ENCODE data around the gene LRRC8C. TPM values are rescaled to one million over a fixed set of nuclear protein-coding genes. Genes with fewer than 3 reads are reported as not detected.

Gene LRRC8C
- total and polyA plus RNA-seq, 2 experiments from 2014 or later = 0.89 to 3.9 TPM

DNA sequence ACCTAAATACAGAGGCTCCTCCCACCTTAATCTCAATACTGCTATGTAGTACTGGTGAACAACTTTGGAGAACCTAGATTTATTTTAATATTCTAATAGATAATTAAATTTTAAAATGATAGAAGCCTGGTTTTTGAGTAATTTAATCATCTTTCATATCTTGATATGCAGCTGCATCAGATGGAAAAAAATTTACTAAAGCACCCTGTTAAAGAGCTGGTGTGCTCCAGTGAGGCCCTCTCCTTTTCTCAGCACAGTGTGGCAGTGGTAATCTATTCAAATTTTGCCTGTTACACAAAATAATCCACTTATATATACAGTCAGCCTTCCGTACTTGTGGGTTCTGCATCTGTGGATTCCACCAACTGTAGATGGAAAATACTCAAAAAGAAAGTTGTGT is 82.8 kb downstream of the LRRC8C start:
- Mint-ChIP-seq H3K36me3 (ENCODE audit: low read depth) (no peaks in the 10 kb centered on the region), H3K9me3 (no peaks in the 10 kb centered on the region), H3K27ac (no peak overlapping the region), H3K4me3 (no peak overlapping the region), H3K4me1 (peaks cover 3% of the 10 kb centered on the region; the same call in 2 of the 3 replicates), H3K27me3 (ENCODE audit: insufficient read depth, low read depth, poor library complexity) (no peaks in the 10 kb centered on the region)
- Histone ChIP-seq H3K9me2 (ENCODE audit: insufficient read depth) (no peaks in the 10 kb centered on the region), H3K79me2 (replicated peaks; ENCODE audit: insufficient read depth) (no peaks in the 10 kb centered on the region), H3K27me3 (ENCODE audit: insufficient read depth) (no peaks in the 10 kb centered on the region), H3K27ac (ENCODE audit: low read depth) (no peak overlapping the region), H2AFZ (no peak overlapping the region), H3F3A (replicated peaks; ENCODE audit: low read depth) (no peaks in the 10 kb centered on the region), H3K4me1 (ENCODE audit: insufficient read depth) (no peaks in the 10 kb centered on the region), H3K36me3 (ENCODE audit: insufficient read depth) (no peaks in the 10 kb centered on the region), H4K20me1 (replicated peaks; ENCODE audit: insufficient read depth) (no peaks in the 10 kb centered on the region), H3K4me2 (no peak overlapping the region), H3K4me3 (no peak overlapping the region)
- no peak for TF ChIP-seq CTCF (conservative IDR thresholded peaks at IDR 0.05; ENCODE audit: low read depth in 2 of 2)
- no peak for TF ChIP-seq POLR2AphosphoS5 (IDR thresholded peaks at IDR 0.05; ENCODE audit: low read depth)
- TF ChIP-seq REST (IDR thresholded peaks at IDR 0.05; ENCODE audit: unreplicated experiment) = no peak
- DNase-seq (ENCODE audit: low spot score) (no peak), ATAC-seq (no peak)

GRCh38 chr1:89719502-89720306 is 86.8 kb downstream of the LRRC8C start:
- no peak for DNase-seq (ENCODE audit: low spot score)
- Mint-ChIP-seq H3K4me3 (no peak overlapping the region), H3K27me3 (ENCODE audit: insufficient read depth, low read depth, poor library complexity) (no peaks in the 10 kb centered on the region), H3K9me3 (no peaks in the 10 kb centered on the region), H3K4me1 (peaks cover 3% of the 10 kb centered on the region; the same call in 2 of the 3 replicates), H3K27ac (no peak overlapping the region), H3K36me3 (ENCODE audit: low read depth) (no peaks in the 10 kb centered on the region)
- Histone ChIP-seq H2AFZ (no peak overlapping the region), H3K27me3 (ENCODE audit: insufficient read depth) (no peaks in the 10 kb centered on the region), H3K27ac (ENCODE audit: low read depth) (no peak overlapping the region), H4K20me1 (replicated peaks; ENCODE audit: insufficient read depth) (no peaks in the 10 kb centered on the region), H3K36me3 (ENCODE audit: insufficient read depth) (no peaks in the 10 kb centered on the region), H3K4me3 (no peak overlapping the region), H3K79me2 (replicated peaks; ENCODE audit: insufficient read depth) (no peaks in the 10 kb centered on the region), H3K4me2 (no peak overlapping the region), H3K4me1 (ENCODE audit: insufficient read depth) (no peaks in the 10 kb centered on the region), H3K9me2 (ENCODE audit: insufficient read depth) (no peaks in the 10 kb centered on the region), H3F3A (replicated peaks; ENCODE audit: low read depth) (no peaks in the 10 kb centered on the region)
- no peak; the same call in 2 of the 3 replicates for ATAC-seq
- TF ChIP-seq STAT1 (IDR thresholded peaks at IDR 0.05; ENCODE audit: unreplicated experiment) = no peak
- TF ChIP-seq CREB1 (CRISPR knock-in tag; IDR thresholded peaks at IDR 0.05; ENCODE audit: low read depth) = no peak
- TF ChIP-seq EZH2phosphoT487 (IDR thresholded peaks at IDR 0.05; ENCODE audit: unreplicated experiment) = no peak
- no peak for TF ChIP-seq REST (IDR thresholded peaks at IDR 0.05; ENCODE audit: unreplicated experiment)

Measured in GM23338 (cell line).